CD14-positive monocyte (primary cell): ENCODE measurements around the gene LEMD3. TPM values are rescaled to one million over a fixed set of nuclear protein-coding genes. Genes with fewer than 3 reads are reported as not detected.

ENCODE experiments used
- DNase-seq, 3 donors: peaks; one replicate each; pipeline ENCODE4 v3.0.0-alpha.2; 2011 to 2022
- H2AFZ ChIP-seq: 2 replicates; pipeline ENCODE4 v1.6.0; 2012; ENCODE audit warnings: mild to moderate bottlenecking, low read depth, low read length, inconsistent platforms; ENCODE audit not compliant: insufficient read depth, poor library complexity, severe bottlenecking
- H3K27ac ChIP-seq, 2 donors: 1 replicate in 1 of 2; 2 replicates in 1 of 2; pipeline ENCODE4 v1.5.1; 2012 to 2013; ENCODE audit warnings: low read length in 2 of 2, control low read depth in 1 of 2, inconsistent platforms in 1 of 2, low read depth in 1 of 2, mild to moderate bottlenecking in 1 of 2
- H3K27me3 ChIP-seq, 2 donors: one replicate each; pipeline versions ENCODE4 v1.6.0 to v1.6.1; 2011 to 2013; ENCODE audit warnings: low read length in 2 of 2; ENCODE audit not compliant: control insufficient read depth in 2 of 2, insufficient read depth in 2 of 2
- H3K36me3 ChIP-seq, 2 donors: replicated peaks in 1 of 2; 1 replicate in 1 of 2; 2 replicates in 1 of 2; pipeline versions ENCODE4 v1.5.1 to v1.6.1; 2012 to 2013; ENCODE audit warnings: low read length in 2 of 2, control low read depth in 1 of 2, inconsistent platforms in 1 of 2, mild to moderate bottlenecking in 1 of 2; ENCODE audit not compliant: insufficient read depth in 2 of 2, control insufficient read depth in 1 of 2
- H3K4me1 ChIP-seq, 2 donors: 1 replicate in 1 of 2; 2 replicates in 1 of 2; pipeline versions ENCODE4 v1.5.1 to v1.6.1; 2012 to 2013; ENCODE audit warnings: low read length in 2 of 2, control low read depth in 1 of 2, inconsistent platforms in 1 of 2, mild to moderate bottlenecking in 1 of 2, moderate library complexity in 1 of 2; ENCODE audit not compliant: insufficient read depth in 2 of 2, control insufficient read depth in 1 of 2
- H3K4me2 ChIP-seq: replicated peaks from 2 replicates; pipeline ENCODE3; 2012; ENCODE audit warnings: low read length, moderate library complexity, mild to moderate bottlenecking; ENCODE audit not compliant: poor library complexity, severe bottlenecking; ENCODE audit errors: extremely low read depth
- H3K4me3 ChIP-seq, 3 experiments: fragments of 200-600 bp in 1 of 3; sonication (generic) in 1 of 3; replicated peaks in 1 of 3; 1 replicate in 2 of 3; 2 replicates in 1 of 3; pipeline ENCODE4 v1.5.1; 2011 to 2013; ENCODE audit warnings: low read length in 3 of 3, mild to moderate bottlenecking in 3 of 3, control low read depth in 2 of 3, low read depth in 2 of 3, inconsistent platforms in 1 of 3, moderate library complexity in 1 of 3
- H3K79me2 ChIP-seq: 2 replicates; pipeline ENCODE4 v1.6.0; 2012; ENCODE audit warnings: mild to moderate bottlenecking, control low read depth, inconsistent platforms, low read length, moderate library complexity; ENCODE audit not compliant: insufficient read depth
- H3K9ac ChIP-seq: 2 replicates; pipeline ENCODE4 v1.6.0; 2017; ENCODE audit warnings: low read length, mild to moderate bottlenecking; ENCODE audit not compliant: insufficient read depth, poor library complexity, severe bottlenecking
- H3K9me3 ChIP-seq, 2 donors: replicated peaks in 1 of 2; 1 replicate in 1 of 2; 2 replicates in 1 of 2; pipeline versions ENCODE4 v1.5.1 to v1.6.1; 2012 to 2013; ENCODE audit warnings: low read length in 2 of 2, control low read depth in 1 of 2; ENCODE audit not compliant: control insufficient read depth in 1 of 2, insufficient read depth in 1 of 2
- H4K20me1 ChIP-seq: 2 replicates; pipeline ENCODE4 v1.6.0; 2012; ENCODE audit warnings: mild to moderate bottlenecking, low read length, control low read depth, moderate library complexity; ENCODE audit not compliant: insufficient read depth
- H3K27ac Mint-ChIP-seq, 7 donors: one replicate each; pipeline ENCODE4 v1.8.0; 2020; ENCODE audit warnings: mild to moderate bottlenecking in 7 of 7, mixed read lengths in 7 of 7, moderate library complexity in 6 of 7, inconsistent platforms in 2 of 7
- H3K27me3 Mint-ChIP-seq, 3 donors: one replicate each; pipeline ENCODE4 v1.8.0; 2021 to 2022; ENCODE audit warnings: low read depth in 3 of 3, mild to moderate bottlenecking in 3 of 3, mixed read lengths in 3 of 3, moderate library complexity in 3 of 3, inconsistent platforms in 1 of 3
- H3K36me3 Mint-ChIP-seq, 2 donors: one replicate each; pipeline ENCODE4 v1.8.0; 2020; ENCODE audit warnings: mixed read lengths in 2 of 2, inconsistent platforms in 1 of 2, mild to moderate bottlenecking in 1 of 2
- H3K4me1 Mint-ChIP-seq: one replicate; pipeline ENCODE4 v1.8.0; 2020; ENCODE audit warnings: mild to moderate bottlenecking, mixed read lengths
- H3K4me3 Mint-ChIP-seq, 2 donors: one replicate each; pipeline ENCODE4 v1.8.0; 2020; ENCODE audit warnings: mild to moderate bottlenecking in 2 of 2, mixed read lengths in 2 of 2, moderate library complexity in 1 of 2
- H3K9me3 Mint-ChIP-seq, 7 donors: one replicate each; pipeline ENCODE4 v1.8.0; 2020 to 2022; ENCODE audit warnings: mixed read lengths in 7 of 7, mild to moderate bottlenecking in 6 of 7, moderate library complexity in 6 of 7, inconsistent platforms in 2 of 7
- WGBS: methylation state at CpG from one replicate; pipeline ENCODE4 v1.1.5; 2013; ENCODE audit warnings: missing lambda C conversion rate; ENCODE audit not compliant: insufficient coverage; 5-methylcytosine and 5-hydroxymethylcytosine counted together
- intact Hi-C, 2 donors: fragments of 100-400 bp; cut with micrococcal nuclease; formaldehyde crosslinking; loops; one replicate each; pipeline versions ENCODE4 v1.15.0 to v1.15.1; 2023
- polyA plus RNA-seq, 3 donors: library from polyadenylated mRNA; depleted of rRNA in 1 of 3; unstranded in 2 of 3; stranded (reverse) in 1 of 3; fragments of 300-500 nt in 2 of 3; fragments of >200 nt in 1 of 3; fragmentation: Illumina TruSeq in 2 of 3; gene quantifications; 1 replicate in 2 of 3; 2 replicates in 1 of 3; pipeline ENCODE4 v1.2.3, GENCODE V29; 2012 to 2021
- TF ChIP-seq, protein P1 (sequence below): fragments of 200-600 bp; IDR thresholded peaks from one replicate; pipeline ENCODE4 v1.8.0; 2022; ENCODE audit warnings: antibody characterized with exemption, mild to moderate bottlenecking

Gene LEMD3
- polyA plus RNA-seq, 3 donors = 11.3 to 12.3 (median 11.7) TPM

DNA sequence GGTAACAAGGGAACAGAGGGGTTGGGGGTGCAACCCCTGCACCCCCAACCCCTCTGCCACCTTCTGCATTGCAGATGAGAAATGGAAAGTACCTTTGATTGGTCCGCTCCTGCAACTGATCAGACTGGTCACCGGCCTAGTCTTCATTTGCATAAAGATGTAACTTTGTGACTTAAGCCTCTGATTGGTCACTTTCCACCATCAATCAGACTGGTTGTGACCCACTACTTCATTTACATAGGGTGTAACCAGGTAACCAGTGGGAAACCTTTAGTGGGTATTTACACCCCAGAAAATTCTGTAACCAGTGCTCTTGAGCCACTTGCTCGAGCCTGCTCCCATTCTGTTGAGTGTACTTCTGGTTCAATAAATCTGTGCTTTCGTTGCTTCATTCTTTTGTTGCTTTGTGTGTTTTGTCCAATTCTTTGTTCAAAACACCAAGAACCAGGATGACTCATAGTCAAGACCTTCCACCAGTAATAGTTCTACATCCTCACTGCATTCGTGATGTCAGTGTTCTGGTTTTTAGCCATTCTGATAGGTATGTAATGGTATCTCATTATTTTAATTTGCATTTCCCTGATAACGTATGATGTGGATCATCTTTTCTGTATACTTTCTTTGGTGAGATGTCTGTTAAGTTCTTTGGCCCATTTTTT is 30.8 kb downstream of the LEMD3 start:
- H3K9me3 ChIP-seq = no peaks in the 10 kb centered on the region
- H3K36me3 ChIP-seq = peaks cover 0 to 6% of the 10 kb centered on the region in 2 donors
- WGBS = no CpG with 5 or more reads among the region's 6 CpGs
- TF ChIP-seq, protein P1, sequence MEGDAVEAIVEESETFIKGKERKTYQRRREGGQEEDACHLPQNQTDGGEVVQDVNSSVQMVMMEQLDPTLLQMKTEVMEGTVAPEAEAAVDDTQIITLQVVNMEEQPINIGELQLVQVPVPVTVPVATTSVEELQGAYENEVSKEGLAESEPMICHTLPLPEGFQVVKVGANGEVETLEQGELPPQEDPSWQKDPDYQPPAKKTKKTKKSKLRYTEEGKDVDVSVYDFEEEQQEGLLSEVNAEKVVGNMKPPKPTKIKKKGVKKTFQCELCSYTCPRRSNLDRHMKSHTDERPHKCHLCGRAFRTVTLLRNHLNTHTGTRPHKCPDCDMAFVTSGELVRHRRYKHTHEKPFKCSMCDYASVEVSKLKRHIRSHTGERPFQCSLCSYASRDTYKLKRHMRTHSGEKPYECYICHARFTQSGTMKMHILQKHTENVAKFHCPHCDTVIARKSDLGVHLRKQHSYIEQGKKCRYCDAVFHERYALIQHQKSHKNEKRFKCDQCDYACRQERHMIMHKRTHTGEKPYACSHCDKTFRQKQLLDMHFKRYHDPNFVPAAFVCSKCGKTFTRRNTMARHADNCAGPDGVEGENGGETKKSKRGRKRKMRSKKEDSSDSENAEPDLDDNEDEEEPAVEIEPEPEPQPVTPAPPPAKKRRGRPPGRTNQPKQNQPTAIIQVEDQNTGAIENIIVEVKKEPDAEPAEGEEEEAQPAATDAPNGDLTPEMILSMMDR = no peak
- H3K27me3 ChIP-seq = no peaks in the 10 kb centered on the region
- Mint-ChIP-seq H3K4me1 (peaks cover 23% of the 10 kb centered on the region), H3K9me3 (peaks cover 0 to 7% (median 3%) of the 10 kb centered on the region in 7 donors), H3K4me3 (no peak overlapping the region), H3K27me3 (peaks cover 0 to 1% (median 0%) of the 10 kb centered on the region in 3 donors), H3K27ac (peak overlapping the region in 1 of 7 donors; percentile 33), H3K36me3 (peaks cover 19% of the 10 kb centered on the region in 2 donors)
- no peak overlapping the region for H3K9ac ChIP-seq
- H3K4me2 ChIP-seq = no peak overlapping the region
- H4K20me1 ChIP-seq = peaks cover 89% of the 10 kb centered on the region
- H3K4me3 ChIP-seq = no peak overlapping the region
- peaks cover 0 to 12% of the 10 kb centered on the region in 2 donors for H3K4me1 ChIP-seq
- DNase-seq = no peak
- H3K79me2 ChIP-seq = peaks cover 91% of the 10 kb centered on the region
- intact Hi-C loops = no loop called here
- no peak overlapping the region for H3K27ac ChIP-seq
- no peak overlapping the region for H2AFZ ChIP-seq

GRCh38 chr12:65203376-65203775 is 34.0 kb downstream of the LEMD3 start:
- peaks cover 3 to 10% of the 10 kb centered on the region in 2 donors for H3K36me3 Mint-ChIP-seq
- H3K9ac ChIP-seq = no peak overlapping the region
- peaks cover 0 to 1% (median 0%) of the 10 kb centered on the region in 3 donors for H3K27me3 Mint-ChIP-seq
- peaks cover 88% of the 10 kb centered on the region for H4K20me1 ChIP-seq
- H3K4me1 Mint-ChIP-seq = peaks cover 15% of the 10 kb centered on the region
- no peak overlapping the region for H3K4me2 ChIP-seq
- peaks cover 0 to 4% of the 10 kb centered on the region in 2 donors for H3K4me1 ChIP-seq
- intact Hi-C loops = no loop called here
- no peak overlapping the region for H3K27ac Mint-ChIP-seq
- H3K9me3 ChIP-seq = no peaks in the 10 kb centered on the region
- peaks cover 98% of the 10 kb centered on the region for H3K79me2 ChIP-seq
- no peaks in the 10 kb centered on the region for H3K36me3 ChIP-seq
- TF ChIP-seq, protein P1 = no peak
- no peak overlapping the region for H3K27ac ChIP-seq
- H3K4me3 ChIP-seq = no peak overlapping the region
- H3K4me3 Mint-ChIP-seq = no peak overlapping the region
- H3K27me3 ChIP-seq = no peaks in the 10 kb centered on the region
- DNase-seq = no peak
- H2AFZ ChIP-seq = no peak overlapping the region
- no peaks in the 10 kb centered on the region for H3K9me3 Mint-ChIP-seq
